HepG2 (cell line): ENCODE data around the gene TNFSF13. TPM values are rescaled to one million over a fixed set of nuclear protein-coding genes. Genes with fewer than 3 reads are reported as not detected.

Experiments used
- DZIP1 ChIP-seq: sonication (generic); formaldehyde crosslinking; IDR thresholded peaks from 2 replicates; pipeline ENCODE4 v1.5.0; 2020; ENCODE audit warnings: mild to moderate bottlenecking, missing genetic modification reagents
- ETV5 ChIP-seq: IDR thresholded peaks from 2 replicates; pipeline ENCODE4 v1.6.1; 2018; ENCODE audit warnings: missing biosample characterization, missing genetic modification reagents, inconsistent platforms, borderline replicate concordance
- FOXK1 ChIP-seq: sonication (generic); formaldehyde crosslinking; IDR thresholded peaks from 2 replicates; pipeline ENCODE4 v1.4.0; 2020; ENCODE audit warnings: low read depth, missing genetic modification reagents, borderline replicate concordance
- HNRNPL ChIP-seq: fragments of 200-400 bp; formaldehyde crosslinking; IDR thresholded peaks from 2 replicates; pipeline ENCODE4 v1.6.1; 2017; ENCODE audit warnings: mild to moderate bottlenecking, low read depth, low read length
- MAX ChIP-seq: IDR thresholded peaks from 2 replicates; pipeline ENCODE4 v1.6.1; 2012; ENCODE audit warnings: inconsistent platforms
- MZF1 ChIP-seq: sonication (generic); formaldehyde crosslinking; IDR thresholded peaks from 2 replicates; pipeline ENCODE4 v1.8.1; 2023; ENCODE audit warnings: mild to moderate bottlenecking, missing genetic modification reagents, borderline replicate concordance
- NFYB ChIP-seq: sonication (generic); formaldehyde crosslinking; IDR thresholded peaks from 2 replicates; pipeline ENCODE4 v1.4.0; 2020; ENCODE audit warnings: missing genetic modification reagents
- REST ChIP-seq, 2 experiments: IDR thresholded peaks; 2 replicates each; pipeline ENCODE4 v1.6.1; 2011 to 2012; ENCODE audit warnings: low read length in 2 of 2, borderline replicate concordance in 1 of 2, low read depth in 1 of 2, mild to moderate bottlenecking in 1 of 2, moderate library complexity in 1 of 2
- SPEN ChIP-seq: sonication (generic); formaldehyde crosslinking; IDR thresholded peaks from 2 replicates; pipeline ENCODE4 v1.5.1; 2020; ENCODE audit warnings: low read depth, mild to moderate bottlenecking, missing genetic modification reagents
- SYNCRIP ChIP-seq: fragments of 200-400 bp; formaldehyde crosslinking; IDR thresholded peaks from 2 replicates; pipeline ENCODE4 v1.6.1; 2018; ENCODE audit warnings: mild to moderate bottlenecking, low read depth, low read length; ENCODE audit not compliant: insufficient read depth
- TERF1 ChIP-seq: sonication (generic); formaldehyde crosslinking; IDR thresholded peaks from 2 replicates; pipeline ENCODE4 v1.8.0; 2022; ENCODE audit warnings: mild to moderate bottlenecking, missing genetic modification reagents, moderate library complexity
- ZBTB7B ChIP-seq: sonication (generic); formaldehyde crosslinking; IDR thresholded peaks from 2 replicates; pipeline ENCODE4 v1.4.0; 2020; ENCODE audit warnings: missing genetic modification reagents
- ZNF530 ChIP-seq: sonication (generic); formaldehyde crosslinking; IDR thresholded peaks from 2 replicates; pipeline ENCODE4 v1.5.0; 2020; ENCODE audit warnings: low read depth, mild to moderate bottlenecking, missing genetic modification reagents
- ZNF563 ChIP-seq: sonication (generic); formaldehyde crosslinking; IDR thresholded peaks from 2 replicates; pipeline ENCODE4 v1.8.0; 2022; ENCODE audit warnings: mild to moderate bottlenecking, moderate library complexity, missing genetic modification reagents
- ZNF891 ChIP-seq: sonication (generic); formaldehyde crosslinking; IDR thresholded peaks from 2 replicates; pipeline ENCODE4 v1.5.0; 2020; ENCODE audit warnings: mild to moderate bottlenecking, missing genetic modification reagents
- polyA plus RNA-seq, 8 experiments: library from polyadenylated mRNA; depleted of rRNA in 3 of 8; stranded (reverse) in 7 of 8; unstranded in 1 of 8; fragments of >200 nt; fragmentation: Illumina TruSeq in 4 of 8; extraction: Trizol in 4 of 8; gene quantifications; 2 replicates each; pipeline versions ENCODE4 v1.2.1 to v1.2.3, GENCODE V29; 2011 to 2016; ENCODE audit warnings: low read depth in 4 of 8, missing spikeins in 1 of 8, mixed read lengths in 1 of 8; ENCODE audit not compliant: insufficient read depth in 1 of 8
- total RNA-seq, 5 experiments: library from RNA; depleted of rRNA; stranded (reverse); fragments of >200 nt; fragmentation: Illumina TruSeq; extraction: Trizol; gene quantifications; 2 replicates each; pipeline ENCODE4 v1.2.3, GENCODE V29; 2016; ENCODE audit warnings: low read depth in 1 of 5
- TF ChIP-seq, protein P1 (sequence below): sonication (generic); formaldehyde crosslinking; conservative IDR thresholded peaks from 2 replicates; pipeline ENCODE4 v1.5.0; 2020; ENCODE audit warnings: missing genetic modification reagents
- TF ChIP-seq, protein P2 (sequence below): sonication (generic); formaldehyde crosslinking; IDR thresholded peaks from 2 replicates; pipeline ENCODE4 v1.5.0; 2020; ENCODE audit warnings: missing genetic modification reagents, mild to moderate bottlenecking, borderline replicate concordance

The TNFSF13 gene
- total and polyA plus RNA-seq, 2 of the 13 experiments (the other 11 are each of a cell fraction or from before 2014, with no cell fraction given), result 2.5 to 3.3 TPM

DNA sequence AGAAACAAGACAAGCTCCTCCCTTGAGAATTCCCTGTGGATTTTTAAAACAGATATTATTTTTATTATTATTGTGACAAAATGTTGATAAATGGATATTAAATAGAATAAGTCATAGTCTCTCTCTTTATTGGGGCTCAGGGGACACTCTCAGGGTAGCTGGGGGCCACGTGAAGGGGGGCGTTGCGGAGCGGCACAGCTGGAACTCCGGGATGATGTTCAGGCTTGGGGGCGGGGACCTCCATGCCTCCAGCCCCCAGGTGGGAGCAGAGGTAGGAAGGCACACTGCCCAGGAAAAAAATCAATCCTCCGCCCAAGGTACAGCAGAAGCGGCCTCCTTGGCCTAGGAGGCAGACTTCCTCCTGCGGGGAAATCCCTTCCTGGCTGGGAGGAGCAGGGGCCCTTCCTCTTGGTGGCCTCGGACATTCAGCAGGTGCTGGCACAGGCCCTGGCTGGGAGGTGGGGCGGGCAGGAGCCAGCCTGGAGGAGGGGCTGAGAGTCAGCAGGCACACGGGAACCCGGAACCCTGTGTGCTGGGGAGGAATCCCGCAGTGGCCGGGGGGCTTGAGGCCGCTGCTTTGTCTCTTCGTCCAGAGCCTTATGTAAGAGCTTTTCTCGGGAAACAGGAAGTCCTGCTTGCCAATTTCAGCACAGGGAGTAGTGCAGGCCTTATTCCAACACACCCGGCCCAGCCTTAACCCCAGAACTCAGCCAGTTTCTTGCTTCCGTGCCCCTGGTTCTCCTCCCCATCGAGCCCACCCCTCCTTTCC is 591 bp upstream of the TNFSF13 start (continued):
- TF ChIP-seq, protein P1, sequence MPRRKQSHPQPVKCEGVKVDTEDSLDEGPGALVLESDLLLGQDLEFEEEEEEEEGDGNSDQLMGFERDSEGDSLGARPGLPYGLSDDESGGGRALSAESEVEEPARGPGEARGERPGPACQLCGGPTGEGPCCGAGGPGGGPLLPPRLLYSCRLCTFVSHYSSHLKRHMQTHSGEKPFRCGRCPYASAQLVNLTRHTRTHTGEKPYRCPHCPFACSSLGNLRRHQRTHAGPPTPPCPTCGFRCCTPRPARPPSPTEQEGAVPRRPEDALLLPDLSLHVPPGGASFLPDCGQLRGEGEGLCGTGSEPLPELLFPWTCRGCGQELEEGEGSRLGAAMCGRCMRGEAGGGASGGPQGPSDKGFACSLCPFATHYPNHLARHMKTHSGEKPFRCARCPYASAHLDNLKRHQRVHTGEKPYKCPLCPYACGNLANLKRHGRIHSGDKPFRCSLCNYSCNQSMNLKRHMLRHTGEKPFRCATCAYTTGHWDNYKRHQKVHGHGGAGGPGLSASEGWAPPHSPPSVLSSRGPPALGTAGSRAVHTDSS (CRISPR knock-in tag), result no peak
- TF ChIP-seq SYNCRIP, result no peak
- TF ChIP-seq MZF1 (CRISPR knock-in tag), result no peak
- peak; percentile 41; the same call in 1 of the 2 replicates for TF ChIP-seq ZBTB7B (CRISPR knock-in tag)
- peak; percentile 68; the same call in 1 of the 2 replicates for TF ChIP-seq ETV5 (CRISPR knock-in tag)
- no peak for TF ChIP-seq FOXK1
- no peak for TF ChIP-seq ZNF891 (CRISPR knock-in tag)
- TF ChIP-seq REST (IDR thresholded peaks at IDR 0.05; ENCODE audit: borderline replicate concordance in 1 of 2, low read depth in 1 of 2, low read length in 2 of 2), result no peak
- peak; percentile 86 for TF ChIP-seq HNRNPL
- TF ChIP-seq, protein P2, sequence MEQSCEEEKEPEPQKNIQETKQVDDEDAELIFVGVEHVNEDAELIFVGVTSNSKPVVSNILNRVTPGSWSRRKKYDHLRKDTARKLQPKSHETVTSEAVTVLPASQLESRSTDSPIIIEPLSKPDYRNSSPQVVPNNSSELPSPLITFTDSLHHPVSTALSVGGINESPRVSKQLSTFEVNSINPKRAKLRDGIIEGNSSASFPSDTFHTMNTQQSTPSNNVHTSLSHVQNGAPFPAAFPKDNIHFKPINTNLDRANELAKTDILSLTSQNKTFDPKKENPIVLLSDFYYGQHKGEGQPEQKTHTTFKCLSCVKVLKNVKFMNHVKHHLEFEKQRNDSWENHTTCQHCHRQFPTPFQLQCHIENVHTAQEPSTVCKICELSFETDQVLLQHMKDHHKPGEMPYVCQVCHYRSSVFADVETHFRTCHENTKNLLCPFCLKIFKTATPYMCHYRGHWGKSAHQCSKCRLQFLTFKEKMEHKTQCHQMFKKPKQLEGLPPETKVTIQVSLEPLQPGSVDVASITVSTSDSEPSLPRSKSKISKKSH (CRISPR knock-in tag), result no peak
- peak; percentile 76; the same call in 1 of the 2 replicates for TF ChIP-seq SPEN (CRISPR knock-in tag)
- TF ChIP-seq DZIP1 (CRISPR knock-in tag), result no peak
- no peak for TF ChIP-seq TERF1 (CRISPR knock-in tag)
- no peak for TF ChIP-seq ZNF530 (CRISPR knock-in tag)
- TF ChIP-seq ZNF563 (CRISPR knock-in tag), result no peak
- peak; percentile 54; the same call in 1 of the 2 replicates for TF ChIP-seq MAX
- no peak for TF ChIP-seq NFYB (CRISPR knock-in tag)
